ENCODE measurements around the gene PRSS38. TPM values are rescaled to one million over a fixed set of nuclear protein-coding genes. Genes with fewer than 3 reads are reported as not detected.

The PRSS38 gene
- total and polyA plus RNA-seq, 2 donors (not counting 3 experiments of a cell fraction or from before 2014, with no cell fraction given) = not detected

DNA sequence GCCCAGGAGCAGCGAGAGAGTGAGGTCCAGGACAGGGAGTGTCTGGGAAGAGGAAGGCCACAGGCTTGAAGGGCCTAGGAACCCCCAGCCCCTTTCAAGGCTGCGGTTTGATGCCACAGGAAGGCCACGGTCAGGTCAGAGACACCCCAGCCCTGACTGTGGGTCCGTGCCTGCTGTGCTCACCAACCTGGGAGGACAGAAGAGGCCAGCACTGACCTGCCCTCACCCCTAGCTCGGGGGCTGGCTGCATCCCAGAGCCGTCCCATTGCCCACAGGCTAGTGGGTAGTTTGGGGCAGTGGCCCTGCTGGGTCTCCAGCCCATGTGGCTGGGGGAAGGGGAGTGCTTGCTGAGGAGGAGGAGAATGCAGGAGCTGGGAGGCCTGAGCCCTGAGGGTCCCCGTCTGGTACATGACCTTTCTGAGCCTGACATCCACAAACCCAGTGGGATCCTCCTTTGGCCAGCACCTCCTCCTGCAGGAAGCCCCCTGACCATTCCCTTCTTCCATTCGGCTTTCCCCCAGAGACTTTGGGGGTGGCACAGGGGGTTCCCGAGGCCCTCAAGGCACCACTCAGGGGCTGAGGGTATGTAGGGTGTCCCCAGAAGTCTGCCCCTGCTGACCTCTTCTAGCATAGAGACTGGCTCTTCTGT is 77.9 kb downstream of the PRSS38 start:
- no peaks in the 10 kb centered on the region for H3K27me3 ChIP-seq (ENCODE audit: control insufficient read depth in 2 of 2, insufficient read depth in 2 of 2, low read length in 2 of 2)
- ChIA-PET CTCF (no interaction called here), POLR2A (no interaction called here)
- H3K9ac ChIP-seq (replicated peaks; ENCODE audit: extremely low read depth, insufficient read depth, low read length) = no peak overlapping the region
- H3K4me3 ChIP-seq (replicated peaks in 1 of 3; ENCODE audit: insufficient read depth in 1 of 3, low read depth in 1 of 3, low read length in 3 of 3) = no peak overlapping the region
- H2AFZ ChIP-seq (ENCODE audit: low read depth, low read length) = no peak overlapping the region
- intact Hi-C loops (cut with micrococcal nuclease) = no loop called here
- DNase-seq (ENCODE audit: low read depth, low spot score) = no peak
- no peak overlapping the region for H3K4me2 ChIP-seq (ENCODE audit: insufficient read depth, low read length)
- no peaks in the 10 kb centered on the region for H3K36me3 ChIP-seq (ENCODE audit: control insufficient read depth in 2 of 2, extremely low read depth in 1 of 2, insufficient read depth in 2 of 2, low read length in 2 of 2)
- no TSS peak for BruUV-seq (replicated peaks)
- no peaks in the 10 kb centered on the region for H3K9me1 ChIP-seq (replicated peaks; ENCODE audit: control insufficient read depth, extremely low read depth, insufficient read depth, low read length)
- FAIRE-seq = no peak
- no peaks in the 10 kb centered on the region for H3K79me2 ChIP-seq (ENCODE audit: control insufficient read depth, insufficient read depth, low read length)
- no peak overlapping the region for H3K27ac ChIP-seq (ENCODE audit: insufficient read depth, low read depth, low read length)
- H3K4me1 ChIP-seq (ENCODE audit: control insufficient read depth, extremely low read depth, insufficient read depth, low read length) = no peaks in the 10 kb centered on the region
- no peaks in the 10 kb centered on the region for H3K9me3 ChIP-seq (replicated peaks; ENCODE audit: control insufficient read depth, insufficient read depth, low read length)
- H4K20me1 ChIP-seq (replicated peaks; ENCODE audit: control insufficient read depth, extremely low read depth, insufficient read depth, low read length) = no peaks in the 10 kb centered on the region
- dilution Hi-C loops (cut with MboI; ENCODE audit: extremely low pct_ligation_motif_present, low sequenced_read_pairs) = no loop called here
- TF ChIP-seq EZH2 (IDR thresholded peaks at IDR 0.05; ENCODE audit: borderline replicate concordance, low read depth, low read length, severe bottlenecking) (no peak), MYC (IDR thresholded peaks at IDR 0.05; ENCODE audit: low read depth, low read length) (no peak), GATA2 (IDR thresholded peaks at IDR 0.05; ENCODE audit: insufficient read depth, insufficient read length, low read depth, low read length) (no peak), POLR2AphosphoS5 (IDR thresholded peaks at IDR 0.05; ENCODE audit: insufficient read depth, low read depth, low read length) (no peak), JUN (IDR thresholded peaks at IDR 0.05; ENCODE audit: borderline replicate concordance, insufficient read depth, insufficient read length, low read depth) (no peak), MAX (IDR thresholded peaks at IDR 0.05; ENCODE audit: insufficient read depth, insufficient read length) (no peak), FOS (IDR thresholded peaks at IDR 0.05; ENCODE audit: borderline replicate concordance, insufficient read depth, low read length) (no peak), POLR2A (IDR thresholded peaks at IDR 0.05; ENCODE audit: low read depth, low read length) (no peak)
- TF ChIP-seq, protein P1, sequence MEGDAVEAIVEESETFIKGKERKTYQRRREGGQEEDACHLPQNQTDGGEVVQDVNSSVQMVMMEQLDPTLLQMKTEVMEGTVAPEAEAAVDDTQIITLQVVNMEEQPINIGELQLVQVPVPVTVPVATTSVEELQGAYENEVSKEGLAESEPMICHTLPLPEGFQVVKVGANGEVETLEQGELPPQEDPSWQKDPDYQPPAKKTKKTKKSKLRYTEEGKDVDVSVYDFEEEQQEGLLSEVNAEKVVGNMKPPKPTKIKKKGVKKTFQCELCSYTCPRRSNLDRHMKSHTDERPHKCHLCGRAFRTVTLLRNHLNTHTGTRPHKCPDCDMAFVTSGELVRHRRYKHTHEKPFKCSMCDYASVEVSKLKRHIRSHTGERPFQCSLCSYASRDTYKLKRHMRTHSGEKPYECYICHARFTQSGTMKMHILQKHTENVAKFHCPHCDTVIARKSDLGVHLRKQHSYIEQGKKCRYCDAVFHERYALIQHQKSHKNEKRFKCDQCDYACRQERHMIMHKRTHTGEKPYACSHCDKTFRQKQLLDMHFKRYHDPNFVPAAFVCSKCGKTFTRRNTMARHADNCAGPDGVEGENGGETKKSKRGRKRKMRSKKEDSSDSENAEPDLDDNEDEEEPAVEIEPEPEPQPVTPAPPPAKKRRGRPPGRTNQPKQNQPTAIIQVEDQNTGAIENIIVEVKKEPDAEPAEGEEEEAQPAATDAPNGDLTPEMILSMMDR (IDR thresholded peaks at IDR 0.05; ENCODE audit: extremely low read depth in 1 of 2, insufficient read depth in 1 of 2, low read depth in 1 of 2, low read length in 2 of 2) = no peak
